NCI-H2196 (cell line): ENCODE measurements around the gene FAM221B.

Source experiments
- DNase-seq: peaks from one replicate; lab custom pipeline; 2025; ENCODE audit not compliant: unreplicated experiment; lab: John Stamatoyannopoulos, UW

The FAM221B gene

GRCh38 chr9:35822926-35823325, 5.6 kb downstream of the FAM221B start:
- DNase-seq, result no peak

- peak; percentile 12 for DNase-seq
These were observed 8.5 kb downstream of the FAM221B start for GRCh38 chr9:35820076-35820475.

GRCh38 chr9:35818341-35818740, 10.2 kb downstream of the FAM221B start:
- DNase-seq, result no peak

GRCh38 chr9:35816708-35817107, 11.8 kb downstream of the FAM221B start:
- no peak for DNase-seq

- peak; percentile 99 for DNase-seq
These were observed 13.5 kb downstream of the FAM221B start, which contains the start of gene HINT2 for GRCh38 chr9:35814841-35815543. TSS of gene HINT2 (minus strand) at chr9:35815042. CDS start at chr9:35814979, 63 bp downstream.

- peak; percentile 58 for DNase-seq
These were observed 14.3 kb downstream of the FAM221B start for GRCh38 chr9:35814106-35814840.

- peak; percentile 19 for DNase-seq
These were observed 15.0 kb downstream of the FAM221B start for GRCh38 chr9:35813434-35814105.

GRCh38 chr9:35812025-35812602, 16.4 kb downstream of the FAM221B start, which contains the start of gene SPAG8:
TSS of gene SPAG8 (minus strand) at chr9:35812262. CDS start at chr9:35812147, 115 bp downstream.
- peak; percentile 97 for DNase-seq

GRCh38 chr9:35811381-35812024, 17.0 kb downstream of the FAM221B start:
- peak; percentile 56 for DNase-seq

- DNase-seq, result no peak
These were observed 18.4 kb downstream of the FAM221B start for GRCh38 chr9:35810122-35810521.

GRCh38 chr9:35808433-35808832, 20.1 kb downstream of the FAM221B start:
- DNase-seq, result no peak

GRCh38 chr9:35806101-35806500, 22.4 kb downstream of the FAM221B start:
- no peak for DNase-seq

- no peak for DNase-seq
These were observed 27.0 kb downstream of the FAM221B start for GRCh38 chr9:35801328-35802128.

- no peak for DNase-seq
These were observed 28.0 kb downstream of the FAM221B start for GRCh38 chr9:35800530-35800929.

- no peak for DNase-seq
These were observed 29.7 kb downstream of the FAM221B start for GRCh38 chr9:35798658-35799374.

GRCh38 chr9:35797311-35798109, 31.0 kb downstream of the FAM221B start:
- DNase-seq, result no peak

- no peak for DNase-seq
These were observed 32.8 kb downstream of the FAM221B start for GRCh38 chr9:35795695-35796094.

- no peak for DNase-seq
These were observed 35.1 kb downstream of the FAM221B start for GRCh38 chr9:35793461-35793860.

GRCh38 chr9:35792826-35793225, 35.7 kb downstream of the FAM221B start:
- DNase-seq, result no peak
